Endothelial cell of umbilical vein (primary cell): ENCODE data around the gene CDC42BPB. TPM values are rescaled to one million over a fixed set of nuclear protein-coding genes. Genes with fewer than 3 reads are reported as not detected.

Experiments used
- BruUV-seq: library from RNA; stranded (reverse); fragments of 400-500 nt; replicated peaks from 2 replicates; lab custom pipeline; 2021; lab: Mats Ljungman, UMichigan
- CTCF ChIA-PET: fragments of 300-600, 350-600 bp; sonication (Branson Sonifier 250); formaldehyde crosslinking; loops from one replicate; lab custom pipeline; 2021; ENCODE audit warnings: antibody characterized with exemption, inconsistent platforms; lab: Charles Lee
- POLR2A ChIA-PET: fragments of 300-600, 350-600 bp; sonication (Branson Sonifier 250); formaldehyde crosslinking; loops from one replicate; lab custom pipeline; 2021; ENCODE audit warnings: antibody characterized with exemption, inconsistent platforms; lab: Charles Lee
- DNase-seq: peaks from one replicate; pipeline ENCODE4 v3.0.0-alpha.2; 2011; ENCODE audit warnings: low read depth, low spot score
- FAIRE-seq: peaks from 2 replicates; lab custom pipeline; 2011; peaks lifted over from hg19 to GRCh38; lab: Jason Lieb, UNC
- H2AFZ ChIP-seq: 2 replicates; pipeline ENCODE4 v1.6.0; 2012; ENCODE audit warnings: low read depth, low read length, control low read depth, inconsistent platforms
- H3K27ac ChIP-seq: 2 replicates; pipeline ENCODE4 v1.5.1; 2011; ENCODE audit warnings: low read depth, mild to moderate bottlenecking, control low read depth, low read length, moderate library complexity; ENCODE audit not compliant: insufficient read depth
- H3K27me3 ChIP-seq, 2 experiments: 2 replicates each; pipeline versions ENCODE4 v1.6.0 to v1.6.1; 2011; ENCODE audit warnings: low read length in 2 of 2, mixed read lengths in 1 of 2; ENCODE audit not compliant: control insufficient read depth in 2 of 2, insufficient read depth in 2 of 2
- H3K36me3 ChIP-seq, 2 experiments: 2 replicates in 1 of 2; 3 replicates in 1 of 2; pipeline ENCODE4 v1.5.1; 2011; ENCODE audit warnings: low read length in 2 of 2, mild to moderate bottlenecking in 1 of 2, moderate library complexity in 1 of 2; ENCODE audit not compliant: control insufficient read depth in 2 of 2, insufficient read depth in 2 of 2; ENCODE audit errors: extremely low read depth in 1 of 2
- H3K4me1 ChIP-seq: 3 replicates; pipeline ENCODE4 v1.5.1; 2011; ENCODE audit warnings: mild to moderate bottlenecking, low read length; ENCODE audit not compliant: control insufficient read depth, insufficient read depth; ENCODE audit errors: extremely low read depth
- H3K4me2 ChIP-seq: 2 replicates; pipeline ENCODE4 v1.6.1; 2011; ENCODE audit warnings: low read length, control low read depth, mixed read lengths; ENCODE audit not compliant: insufficient read depth
- H3K4me3 ChIP-seq, 3 experiments: fragments of 200-600 bp in 1 of 3; sonication (generic), shearing (Covaris generic) in 1 of 3; replicated peaks in 1 of 3; 2 replicates each; pipeline ENCODE4 v1.5.1; 2011 to 2016; ENCODE audit warnings: control low read depth in 3 of 3, low read length in 3 of 3, mild to moderate bottlenecking in 2 of 3, inconsistent platforms in 1 of 3, low read depth in 1 of 3, moderate library complexity in 1 of 3; ENCODE audit not compliant: insufficient read depth in 1 of 3
- H3K79me2 ChIP-seq: 2 replicates; pipeline ENCODE4 v1.6.0; 2012; ENCODE audit warnings: low read length, inconsistent platforms; ENCODE audit not compliant: control insufficient read depth, insufficient read depth
- H3K9ac ChIP-seq: replicated peaks from 2 replicates; pipeline ENCODE3; 2011; ENCODE audit warnings: low read length, control low read depth; ENCODE audit not compliant: insufficient read depth; ENCODE audit errors: extremely low read depth
- H3K9me1 ChIP-seq: replicated peaks from 3 replicates; pipeline ENCODE4 v1.6.0; 2011; ENCODE audit warnings: mild to moderate bottlenecking, low read length; ENCODE audit not compliant: control insufficient read depth, insufficient read depth; ENCODE audit errors: extremely low read depth
- H3K9me3 ChIP-seq: replicated peaks from 2 replicates; pipeline ENCODE4 v1.5.1; 2012; ENCODE audit warnings: low read length, inconsistent platforms; ENCODE audit not compliant: control insufficient read depth, insufficient read depth
- H4K20me1 ChIP-seq: replicated peaks from 2 replicates; pipeline ENCODE3; 2011; ENCODE audit warnings: mild to moderate bottlenecking, low read length; ENCODE audit not compliant: control insufficient read depth, insufficient read depth; ENCODE audit errors: extremely low read depth
- CTCF ChIP-seq, 2 donors: IDR thresholded peaks; 1 replicate in 1 of 2; 2 replicates in 1 of 2; pipeline ENCODE4 v1.5.1; 2011; ENCODE audit warnings: low read length in 2 of 2, mild to moderate bottlenecking in 2 of 2, moderate library complexity in 2 of 2, control low read depth in 1 of 2, inconsistent platforms in 1 of 2, low read depth in 1 of 2; ENCODE audit not compliant: insufficient read depth in 1 of 2; ENCODE audit errors: extremely low read depth in 1 of 2
- EZH2 ChIP-seq: IDR thresholded peaks from 2 replicates; pipeline ENCODE4 v1.6.1; 2012; ENCODE audit warnings: borderline replicate concordance, low read depth, mild to moderate bottlenecking, moderate library complexity, low read length, inconsistent platforms; ENCODE audit not compliant: severe bottlenecking
- JUN ChIP-seq: IDR thresholded peaks from 2 replicates; pipeline ENCODE4 v1.6.1; 2011; ENCODE audit warnings: borderline replicate concordance, low read depth; ENCODE audit not compliant: insufficient read length, insufficient read depth
- MAX ChIP-seq: IDR thresholded peaks from 2 replicates; pipeline ENCODE4 v1.6.1; 2011; ENCODE audit not compliant: insufficient read depth, insufficient read length
- POLR2A ChIP-seq: IDR thresholded peaks from 2 replicates; pipeline ENCODE4 v1.6.1; 2012; ENCODE audit warnings: low read depth, mild to moderate bottlenecking, control low read depth, low read length
- dilution Hi-C: fragments of 300-500 bp; cut with MboI; formaldehyde crosslinking; loops from one replicate; pipeline ENCODE4 v1.15.0; 2019; ENCODE audit warnings: low sequenced_read_pairs; ENCODE audit not compliant: extremely low pct_ligation_motif_present
- intact Hi-C: fragments of 100-400 bp; cut with micrococcal nuclease; formaldehyde crosslinking; loops from one replicate; pipeline ENCODE4 v1.10.0; 2022
- polyA plus RNA-seq, 4 experiments: library from polyadenylated mRNA; depleted of rRNA in 3 of 4; stranded (reverse) in 3 of 4; unstranded in 1 of 4; fragments of >200 nt; gene quantifications; 2 replicates each; pipeline versions ENCODE4 v1.2.1 to v1.2.3, GENCODE V29; 2011 to 2012; ENCODE audit warnings: missing spikeins in 1 of 4
- total RNA-seq: library from RNA; stranded (reverse); gene quantifications from 2 replicates; pipeline ENCODE4 v1.2.3, GENCODE V29; 2021

CDC42BPB gene
- total and polyA plus RNA-seq, 2 donors (not counting 3 experiments of a cell fraction or from before 2014, with no cell fraction given), result 82.6 to 131 TPM

GRCh38 chr14:102954081-102954789 lies 103.1 kb downstream of the CDC42BPB start:
- Histone ChIP-seq H3K36me3 (peaks cover 25 to 63% of the 10 kb centered on the region in 2 experiments), H3K9ac (no peak overlapping the region), H3K9me1 (no peaks in the 10 kb centered on the region), H3K27me3 (no peaks in the 10 kb centered on the region), H4K20me1 (no peaks in the 10 kb centered on the region), H3K27ac (no peak overlapping the region), H3K4me2 (no peak overlapping the region), H2AFZ (no peak overlapping the region), H3K79me2 (no peaks in the 10 kb centered on the region), H3K9me3 (no peaks in the 10 kb centered on the region), H3K4me3 (no peak overlapping the region), H3K4me1 (no peaks in the 10 kb centered on the region)
- intact Hi-C loops, result no loop called here
- ChIA-PET POLR2A (interaction anchor here (0.6 kb wide), 1 partner anchor 901 kb away, joined by 3 read pairs; no protein-coding TSS in a partner anchor), CTCF (interaction anchor here (1.0 kb wide), 1 partner anchor 260 kb away, joined by 3 read pairs; no protein-coding TSS in a partner anchor)
- no peak for TF ChIP-seq MAX
- no peak for TF ChIP-seq JUN
- TF ChIP-seq CTCF (IDR thresholded peaks at IDR 0.05; ENCODE audit: extremely low read depth in 1 of 2, insufficient read depth in 1 of 2, low read depth in 1 of 2, low read length in 2 of 2), result no peak
- no peak for TF ChIP-seq POLR2A
- TF ChIP-seq EZH2, result no peak
- dilution Hi-C loops, result no loop called here
- FAIRE-seq (no peak), DNase-seq (no peak)
- BruUV-seq, result no TSS peak
